A549 (cell line): ENCODE data around the gene SLC35D2.

Experiments
- BHLHE40 ChIP-seq: IDR thresholded peaks from 2 replicates; pipeline ENCODE4 v1.6.1; 2012; ENCODE audit warnings: low read depth, low read length, inconsistent platforms
- CHD2 ChIP-seq: fragments of 150-350 bp; IDR thresholded peaks from 2 replicates; pipeline ENCODE4 v1.6.1; 2014; ENCODE audit warnings: low read length; ENCODE audit not compliant: partially characterized antibody
- CHD4 ChIP-seq: fragments of 200-600 bp; sonication (generic); IDR thresholded peaks from 2 replicates; pipeline ENCODE4 v1.6.1; 2016; ENCODE audit warnings: antibody characterized with exemption, mild to moderate bottlenecking, borderline replicate concordance
- KDM1A ChIP-seq: fragments of 200-600 bp; sonication (generic); IDR thresholded peaks from 2 replicates; pipeline ENCODE4 v1.6.1; 2016; ENCODE audit warnings: low read depth, mild to moderate bottlenecking
- MYC ChIP-seq: IDR thresholded peaks from 2 replicates; pipeline ENCODE4 v1.6.1; 2012; ENCODE audit warnings: mild to moderate bottlenecking, inconsistent platforms, low read length, improper control_type of control experiment, borderline replicate concordance
- PHF8 ChIP-seq: fragments of 200-600 bp; sonication (generic); IDR thresholded peaks from 2 replicates; pipeline ENCODE4 v1.6.1; 2016; ENCODE audit warnings: low read depth, mild to moderate bottlenecking, antibody characterized with exemption, moderate library complexity, borderline replicate concordance
- POLR2A ChIP-seq: IDR thresholded peaks from 2 replicates; pipeline ENCODE4 v1.6.1; 2012; ENCODE audit warnings: mild to moderate bottlenecking, low read length
- POLR2AphosphoS2 ChIP-seq: conservative IDR thresholded peaks from 2 replicates; pipeline ENCODE4 v1.6.1; 2012; ENCODE audit warnings: low read length, improper control_type of control experiment, inconsistent platforms
- SMC3 ChIP-seq: fragments of >200 bp; sonication (Bioruptor Twin); formaldehyde crosslinking; IDR thresholded peaks from 3 replicates; pipeline ENCODE4 v1.6.1; 2018; ENCODE audit warnings: inconsistent platforms
- SREBF2 ChIP-seq: fragments of 450-650 bp; IDR thresholded peaks from 2 replicates; pipeline ENCODE4 v1.6.1; 2014; ENCODE audit warnings: mild to moderate bottlenecking, moderate library complexity
- TF ChIP-seq, protein P1 (sequence below): fragments of >200 bp; sonication (Bioruptor Twin); formaldehyde crosslinking; IDR thresholded peaks from 3 replicates; pipeline ENCODE4 v1.5.1; 2016

GRCh38 chr9:96304230-96304629 lies 79.3 kb downstream of the SLC35D2 start:
- no peak for TF ChIP-seq CHD2
- TF ChIP-seq, protein P1, sequence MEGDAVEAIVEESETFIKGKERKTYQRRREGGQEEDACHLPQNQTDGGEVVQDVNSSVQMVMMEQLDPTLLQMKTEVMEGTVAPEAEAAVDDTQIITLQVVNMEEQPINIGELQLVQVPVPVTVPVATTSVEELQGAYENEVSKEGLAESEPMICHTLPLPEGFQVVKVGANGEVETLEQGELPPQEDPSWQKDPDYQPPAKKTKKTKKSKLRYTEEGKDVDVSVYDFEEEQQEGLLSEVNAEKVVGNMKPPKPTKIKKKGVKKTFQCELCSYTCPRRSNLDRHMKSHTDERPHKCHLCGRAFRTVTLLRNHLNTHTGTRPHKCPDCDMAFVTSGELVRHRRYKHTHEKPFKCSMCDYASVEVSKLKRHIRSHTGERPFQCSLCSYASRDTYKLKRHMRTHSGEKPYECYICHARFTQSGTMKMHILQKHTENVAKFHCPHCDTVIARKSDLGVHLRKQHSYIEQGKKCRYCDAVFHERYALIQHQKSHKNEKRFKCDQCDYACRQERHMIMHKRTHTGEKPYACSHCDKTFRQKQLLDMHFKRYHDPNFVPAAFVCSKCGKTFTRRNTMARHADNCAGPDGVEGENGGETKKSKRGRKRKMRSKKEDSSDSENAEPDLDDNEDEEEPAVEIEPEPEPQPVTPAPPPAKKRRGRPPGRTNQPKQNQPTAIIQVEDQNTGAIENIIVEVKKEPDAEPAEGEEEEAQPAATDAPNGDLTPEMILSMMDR: no peak
- no peak for TF ChIP-seq CHD4
- TF ChIP-seq POLR2AphosphoS2: no peak
- TF ChIP-seq BHLHE40: no peak
- no peak for TF ChIP-seq KDM1A
- TF ChIP-seq SMC3: no peak
- no peak for TF ChIP-seq MYC
- TF ChIP-seq SREBF2: no peak
- no peak for TF ChIP-seq POLR2A
- no peak for TF ChIP-seq PHF8
